GM12892 (cell line): ENCODE measurements around the gene DNAJC21. TPM values are rescaled to one million over a fixed set of nuclear protein-coding genes. Genes with fewer than 3 reads are reported as not detected.

Experiments used
- DNase-seq: peaks from one replicate; pipeline ENCODE4 v3.0.0; 2011; ENCODE audit not compliant: insufficient read length
- FAIRE-seq: peaks from 2 replicates; lab custom pipeline; 2011; peaks lifted over from hg19 to GRCh38; lab: Jason Lieb, UNC
- POLR2A ChIP-seq: IDR thresholded peaks from 2 replicates; pipeline ENCODE4 v1.6.1; 2011; ENCODE audit warnings: low read depth, low read length, control low read depth
- POLR2AphosphoS5 ChIP-seq: IDR thresholded peaks from 2 replicates; pipeline ENCODE4 v1.6.1; 2011; ENCODE audit warnings: low read depth, low read length, control low read depth
- TAF1 ChIP-seq: IDR thresholded peaks from 2 replicates; pipeline ENCODE4 v1.6.1; 2011; ENCODE audit warnings: low read depth, mild to moderate bottlenecking, control low read depth, low read length, borderline replicate concordance
- polyA plus RNA-seq: library from polyadenylated mRNA; unstranded; fragments of >200 nt; gene quantifications from one replicate; pipeline ENCODE4 v1.2.1, GENCODE V29; 2012; ENCODE audit warnings: missing spikeins, inconsistent platforms; ENCODE audit not compliant: missing spikeins

DNAJC21 gene
- polyA plus RNA-seq: 47.6 TPM

DNA sequence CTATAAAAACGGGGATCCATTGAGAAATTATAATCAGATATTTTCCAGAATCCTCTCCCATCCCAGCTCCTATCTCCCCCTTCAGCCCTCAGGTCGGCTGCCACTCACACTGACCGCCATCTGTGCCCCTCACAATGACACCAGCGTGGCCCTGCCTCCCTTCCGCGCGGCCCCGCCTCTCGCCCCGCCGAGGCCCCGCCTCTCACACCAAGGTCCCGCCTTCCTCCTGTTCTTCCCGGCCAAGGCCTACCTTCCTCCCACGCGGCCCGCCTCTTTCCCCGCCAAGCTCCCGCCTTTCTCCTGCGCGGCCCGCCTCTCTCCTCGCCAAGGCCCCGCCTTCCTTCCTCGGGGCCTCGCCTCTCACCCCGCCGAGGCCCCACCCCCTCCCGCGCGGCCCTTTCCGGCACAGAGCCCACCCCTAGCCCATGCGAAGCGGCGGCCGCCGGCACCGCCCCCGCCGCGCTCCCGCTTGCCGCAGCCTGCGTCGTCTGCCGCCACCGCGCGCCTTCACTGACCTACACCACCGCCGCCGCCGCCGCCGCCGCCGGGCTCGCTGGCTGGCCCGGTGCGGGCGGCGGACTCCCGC is at the start of gene DNAJC21:
Gene DNAJC21, plus strand, starts transcription at position 426 of the 586 bp plus-strand sequence. CDS start 261 bp downstream, outside the sequence.
- peak; percentile 95 for FAIRE-seq
- no peak for TF ChIP-seq TAF1
- TF ChIP-seq POLR2A: no peak; the same call in 1 of the 2 replicates
- TF ChIP-seq POLR2AphosphoS5: 0 out of 2 replicates have a peak, but pooled peaks have one; percentile 28
- peak; percentile 91 for DNase-seq

- no peak for DNase-seq
- no peak for TF ChIP-seq POLR2A
- no peak for TF ChIP-seq TAF1
- TF ChIP-seq POLR2AphosphoS5: no peak
- no peak for FAIRE-seq
Measured at GRCh38 chr5:34881246-34881645, 48.1 kb upstream of the DNAJC21 start.

- no peak for TF ChIP-seq POLR2AphosphoS5
- TF ChIP-seq POLR2A: no peak
- no peak for TF ChIP-seq TAF1
- FAIRE-seq: no peak
- DNase-seq: no peak
Measured at GRCh38 chr5:34886392-34887119, 42.8 kb upstream of the DNAJC21 start.

- no peak for DNase-seq
- no peak for FAIRE-seq
- TF ChIP-seq POLR2AphosphoS5 (no peak), TAF1 (no peak), POLR2A (no peak)
Measured at GRCh38 chr5:34889394-34889793, 40.0 kb upstream of the DNAJC21 start.

DNA sequence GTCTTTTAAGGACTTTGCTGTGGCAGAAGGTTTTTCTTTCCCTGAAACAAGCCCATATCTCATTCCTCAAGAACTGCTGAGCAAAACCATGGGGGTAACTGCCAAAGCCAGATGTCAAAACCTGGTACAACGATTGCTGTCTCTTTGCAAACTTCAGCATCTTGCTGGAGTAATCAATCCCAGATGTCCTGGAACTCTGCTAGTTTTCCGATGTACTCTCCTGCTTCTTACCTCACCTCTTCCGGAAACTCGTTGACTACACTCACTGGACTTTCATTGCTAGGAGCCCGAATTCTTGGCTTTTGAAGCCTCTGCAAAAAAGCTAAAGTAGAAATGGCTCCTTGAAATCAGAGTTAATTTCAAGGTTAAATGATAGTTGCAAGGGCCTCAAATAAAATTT is 37.4 kb upstream of the DNAJC21 start:
- DNase-seq (no peak), FAIRE-seq (no peak)
- no peak for TF ChIP-seq POLR2A

DNA sequence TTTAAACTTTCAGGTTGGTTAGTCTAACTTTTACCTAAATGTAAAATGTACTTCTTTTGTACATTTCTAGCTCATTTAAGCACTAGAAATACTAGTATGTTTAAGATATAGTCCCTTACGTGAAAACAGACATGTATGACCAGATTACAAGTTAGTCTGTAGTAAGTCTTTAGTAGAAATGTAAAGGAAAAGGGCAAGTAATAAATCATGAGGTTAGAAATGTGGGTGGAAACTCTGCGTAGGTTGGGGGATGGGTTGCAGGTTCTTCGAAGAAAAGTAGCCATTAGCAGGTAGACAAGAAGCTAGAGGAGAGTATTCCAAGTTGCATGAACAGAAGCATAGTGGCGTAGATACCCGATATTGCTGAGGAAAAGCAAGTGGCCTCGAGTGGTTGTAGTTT is 36.9 kb upstream of the DNAJC21 start:
- DNase-seq (no peak), FAIRE-seq (no peak)
- TF ChIP-seq POLR2AphosphoS5 (no peak), TAF1 (no peak), POLR2A (no peak)

GRCh38 chr5:34894716-34895115 is 34.6 kb upstream of the DNAJC21 start:
- FAIRE-seq: no peak

GRCh38 chr5:34895641-34896419 is 33.5 kb upstream of the DNAJC21 start:
- no peak for TF ChIP-seq POLR2A
- TF ChIP-seq POLR2AphosphoS5: no peak
- TF ChIP-seq TAF1: no peak
- FAIRE-seq: no peak
- no peak for DNase-seq

More at GRCh38 chr5:34894716-34895115, 34.6 kb upstream of the DNAJC21 start:
- DNase-seq: no peak
- TF ChIP-seq TAF1: no peak
- no peak for TF ChIP-seq POLR2A
- no peak for TF ChIP-seq POLR2AphosphoS5

- no peak for DNase-seq
- FAIRE-seq: no peak
- TF ChIP-seq POLR2A (no peak), POLR2AphosphoS5 (no peak), TAF1 (no peak)
Measured at GRCh38 chr5:34897646-34898045, 31.7 kb upstream of the DNAJC21 start.

DNA sequence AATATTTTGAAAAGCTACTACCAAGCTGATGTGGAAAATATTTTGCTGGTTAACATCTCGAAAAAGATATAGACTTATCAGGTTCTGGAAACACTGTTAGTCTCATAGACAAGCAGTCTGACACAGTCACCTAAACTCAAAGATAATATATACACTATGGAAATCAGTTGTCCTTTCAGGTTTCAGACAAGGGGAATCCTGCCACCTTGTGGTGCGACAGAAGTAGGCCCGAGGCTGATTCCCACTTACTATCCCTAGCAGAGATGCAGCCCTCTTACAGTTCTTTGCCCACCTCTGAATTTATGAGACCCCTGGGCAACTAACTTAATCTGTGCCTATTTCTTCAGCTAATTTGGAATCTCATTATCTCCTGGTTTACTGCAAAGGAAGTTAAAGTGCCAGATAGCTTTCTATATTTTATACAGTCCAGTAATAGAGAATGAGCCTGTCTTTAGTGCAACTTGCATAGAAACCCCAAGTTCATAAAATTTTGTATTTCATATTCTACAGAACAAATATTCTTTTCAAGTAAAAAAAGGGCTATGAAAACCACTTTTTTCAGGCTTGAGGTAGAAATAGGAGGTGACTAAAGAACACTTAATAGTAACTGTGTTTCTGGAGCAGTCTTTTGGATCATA is 31.0 kb upstream of the DNAJC21 start:
- DNase-seq: no peak
- peak; percentile 88 for FAIRE-seq
- TF ChIP-seq POLR2AphosphoS5: no peak
- no peak for TF ChIP-seq POLR2A
- TF ChIP-seq TAF1: no peak

DNA sequence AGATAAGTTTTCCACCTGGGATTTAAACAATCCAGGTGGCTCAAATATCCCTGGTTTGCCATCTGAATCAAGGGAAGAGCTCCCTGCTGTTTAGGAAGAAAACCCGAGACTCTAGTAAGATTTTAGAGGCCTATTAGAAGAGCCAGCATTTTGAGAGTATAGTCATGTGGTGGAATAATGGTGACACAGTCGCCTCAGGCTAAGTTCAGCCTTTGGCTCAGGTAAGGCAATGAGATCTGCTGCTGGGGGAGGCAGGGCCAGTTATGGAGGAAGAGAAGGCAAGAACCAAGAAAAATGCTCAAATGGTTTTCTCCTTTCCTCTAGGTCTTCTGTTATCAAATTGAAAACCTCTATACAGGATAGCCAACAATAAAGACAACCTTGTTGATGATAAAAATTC is 30.3 kb upstream of the DNAJC21 start:
- DNase-seq: no peak
- TF ChIP-seq POLR2AphosphoS5 (no peak), TAF1 (no peak), POLR2A (no peak)
- FAIRE-seq: no peak

DNA sequence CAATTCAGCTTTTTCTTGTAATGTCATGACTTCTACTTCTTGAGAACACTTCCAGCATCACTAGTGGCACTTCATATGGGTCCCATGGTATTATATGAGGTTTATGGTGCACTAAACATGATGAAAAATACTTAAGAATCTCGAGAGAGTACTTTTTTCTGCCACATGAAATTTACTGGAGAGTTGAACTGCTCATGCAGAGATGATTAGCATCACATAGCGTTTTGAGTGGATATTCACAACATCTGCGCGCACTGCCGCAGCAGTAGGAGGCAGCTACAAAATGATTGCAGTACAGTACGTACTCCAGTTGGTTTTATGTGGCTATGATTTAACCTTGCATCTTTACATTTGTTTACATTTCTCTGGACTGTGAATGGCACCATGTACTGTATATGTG is 28.7 kb upstream of the DNAJC21 start:
- no peak for DNase-seq
- no peak for FAIRE-seq
- TF ChIP-seq TAF1: no peak

GRCh38 chr5:34903260-34903659 is 26.1 kb upstream of the DNAJC21 start:
- DNase-seq: no peak
- no peak for TF ChIP-seq TAF1
- no peak for TF ChIP-seq POLR2A
- TF ChIP-seq POLR2AphosphoS5: no peak
- FAIRE-seq: no peak
